HepG2 (cell line): ENCODE results near the gene MYADML2. TPM values are rescaled to one million over a fixed set of nuclear protein-coding genes. Genes with fewer than 3 reads are reported as not detected.

Source experiments
- ARID5B ChIP-seq: IDR thresholded peaks from 2 replicates; pipeline ENCODE4 v1.4.0; 2020; ENCODE audit warnings: mild to moderate bottlenecking, missing genetic modification reagents
- ESRRA ChIP-seq: sonication (generic); formaldehyde crosslinking; IDR thresholded peaks from 2 replicates; pipeline ENCODE4 v1.5.1; 2020; ENCODE audit warnings: mild to moderate bottlenecking, low read depth, missing genetic modification reagents
- GATAD1 ChIP-seq: IDR thresholded peaks from 2 replicates; pipeline ENCODE4 v1.6.1; 2016; ENCODE audit warnings: missing genetic modification reagents, missing compliant biosample characterization
- JUN ChIP-seq: sonication (generic); formaldehyde crosslinking; IDR thresholded peaks from 2 replicates; pipeline ENCODE4 v1.4.0; 2020; ENCODE audit warnings: mild to moderate bottlenecking, missing genetic modification reagents
- KDM3A ChIP-seq: IDR thresholded peaks from 2 replicates; pipeline ENCODE4 v1.6.1; 2018; ENCODE audit warnings: low read depth, missing compliant biosample characterization
- NR0B2 ChIP-seq: sonication (generic); formaldehyde crosslinking; IDR thresholded peaks from 2 replicates; pipeline ENCODE4 v1.4.0; 2020; ENCODE audit warnings: mild to moderate bottlenecking, missing genetic modification reagents
- RARA ChIP-seq: IDR thresholded peaks from 2 replicates; pipeline ENCODE4 v1.6.1; 2016; ENCODE audit warnings: missing genetic modification reagents, missing compliant biosample characterization
- TGIF2 ChIP-seq: IDR thresholded peaks from 2 replicates; pipeline ENCODE4 v1.6.1; 2016; ENCODE audit warnings: control low read depth, missing compliant biosample characterization
- ZNF124 ChIP-seq: sonication (generic); formaldehyde crosslinking; IDR thresholded peaks from 2 replicates; pipeline ENCODE4 v1.4.0; 2020; ENCODE audit warnings: missing genetic modification reagents
- ZNF564 ChIP-seq: sonication (generic); formaldehyde crosslinking; IDR thresholded peaks from 2 replicates; pipeline ENCODE4 v1.8.1; 2023; ENCODE audit warnings: mild to moderate bottlenecking, missing genetic modification reagents
- polyA plus RNA-seq, 8 experiments: library from polyadenylated mRNA; depleted of rRNA in 3 of 8; stranded (reverse) in 7 of 8; unstranded in 1 of 8; fragments of >200 nt; fragmentation: Illumina TruSeq in 4 of 8; extraction: Trizol in 4 of 8; gene quantifications; 2 replicates each; pipeline versions ENCODE4 v1.2.1 to v1.2.3, GENCODE V29; 2011 to 2016; ENCODE audit warnings: low read depth in 4 of 8, missing spikeins in 1 of 8, mixed read lengths in 1 of 8; ENCODE audit not compliant: insufficient read depth in 1 of 8
- total RNA-seq, 5 experiments: library from RNA; depleted of rRNA; stranded (reverse); fragments of >200 nt; fragmentation: Illumina TruSeq; extraction: Trizol; gene quantifications; 2 replicates each; pipeline ENCODE4 v1.2.3, GENCODE V29; 2016; ENCODE audit warnings: low read depth in 1 of 5
- TF ChIP-seq, protein P1 (sequence below), 2 experiments: sonication (generic) in 1 of 2; formaldehyde crosslinking in 1 of 2; IDR thresholded peaks; 2 replicates each; pipeline versions ENCODE4 v1.4.0 to v1.6.1; 2018 to 2020; ENCODE audit warnings: missing genetic modification reagents in 2 of 2, borderline replicate concordance in 1 of 2, low read depth in 1 of 2, mild to moderate bottlenecking in 1 of 2, missing biosample characterization in 1 of 2
- TF ChIP-seq, protein P2 (sequence below): sonication (generic); formaldehyde crosslinking; IDR thresholded peaks from 2 replicates; pipeline ENCODE4 v1.8.1; 2022; ENCODE audit warnings: low read depth, mild to moderate bottlenecking, missing genetic modification reagents
- TF ChIP-seq, protein P3 (sequence below): sonication (generic); formaldehyde crosslinking; IDR thresholded peaks from 2 replicates; pipeline ENCODE4 v1.5.1; 2020; ENCODE audit warnings: mild to moderate bottlenecking, missing genetic modification reagents, moderate library complexity

The MYADML2 gene
- total and polyA plus RNA-seq, 2 of the 13 experiments (the other 11 are each of a cell fraction or from before 2014, with no cell fraction given) = not detected

- TF ChIP-seq NR0B2 (CRISPR knock-in tag) (peak; percentile 73; the same call in 1 of the 2 replicates), TGIF2 (CRISPR knock-in tag) (0 out of 2 replicates have a peak, but pooled peaks have one; percentile 11), GATAD1 (CRISPR knock-in tag) (0 out of 2 replicates have a peak, but pooled peaks have one; percentile 7), RARA (0 out of 2 replicates have a peak, but pooled peaks have one; percentile 7), JUN (CRISPR knock-in tag) (0 out of 2 replicates have a peak, but pooled peaks have one; percentile 3), KDM3A (CRISPR knock-in tag) (peak; percentile 53; the same call in 1 of the 2 replicates), ARID5B (peak; percentile 8; the same call in 1 of the 2 replicates), ESRRA (CRISPR knock-in tag) (peak; percentile 23; the same call in 1 of the 2 replicates), ZNF124 (CRISPR knock-in tag) (no peak), ZNF564 (peak; percentile 24; the same call in 1 of the 2 replicates)
- TF ChIP-seq, protein P1, sequence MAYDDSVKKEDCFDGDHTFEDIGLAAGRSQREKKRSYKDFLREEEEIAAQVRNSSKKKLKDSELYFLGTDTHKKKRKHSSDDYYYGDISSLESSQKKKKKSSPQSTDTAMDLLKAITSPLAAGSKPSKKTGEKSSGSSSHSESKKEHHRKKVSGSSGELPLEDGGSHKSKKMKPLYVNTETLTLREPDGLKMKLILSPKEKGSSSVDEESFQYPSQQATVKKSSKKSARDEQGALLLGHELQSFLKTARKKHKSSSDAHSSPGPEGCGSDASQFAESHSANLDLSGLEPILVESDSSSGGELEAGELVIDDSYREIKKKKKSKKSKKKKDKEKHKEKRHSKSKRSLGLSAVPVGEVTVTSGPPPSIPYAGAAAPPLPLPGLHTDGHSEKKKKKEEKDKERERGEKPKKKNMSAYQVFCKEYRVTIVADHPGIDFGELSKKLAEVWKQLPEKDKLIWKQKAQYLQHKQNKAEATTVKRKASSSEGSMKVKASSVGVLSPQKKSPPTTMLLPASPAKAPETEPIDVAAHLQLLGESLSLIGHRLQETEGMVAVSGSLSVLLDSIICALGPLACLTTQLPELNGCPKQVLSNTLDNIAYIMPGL (CRISPR knock-in tag; IDR thresholded peaks at IDR 0.05; ENCODE audit: borderline replicate concordance in 1 of 2, low read depth in 1 of 2) = 0 out of 4 replicates have a peak, but pooled peaks of 1 of the 2 experiments have one; percentile 64
- TF ChIP-seq, protein P2, sequence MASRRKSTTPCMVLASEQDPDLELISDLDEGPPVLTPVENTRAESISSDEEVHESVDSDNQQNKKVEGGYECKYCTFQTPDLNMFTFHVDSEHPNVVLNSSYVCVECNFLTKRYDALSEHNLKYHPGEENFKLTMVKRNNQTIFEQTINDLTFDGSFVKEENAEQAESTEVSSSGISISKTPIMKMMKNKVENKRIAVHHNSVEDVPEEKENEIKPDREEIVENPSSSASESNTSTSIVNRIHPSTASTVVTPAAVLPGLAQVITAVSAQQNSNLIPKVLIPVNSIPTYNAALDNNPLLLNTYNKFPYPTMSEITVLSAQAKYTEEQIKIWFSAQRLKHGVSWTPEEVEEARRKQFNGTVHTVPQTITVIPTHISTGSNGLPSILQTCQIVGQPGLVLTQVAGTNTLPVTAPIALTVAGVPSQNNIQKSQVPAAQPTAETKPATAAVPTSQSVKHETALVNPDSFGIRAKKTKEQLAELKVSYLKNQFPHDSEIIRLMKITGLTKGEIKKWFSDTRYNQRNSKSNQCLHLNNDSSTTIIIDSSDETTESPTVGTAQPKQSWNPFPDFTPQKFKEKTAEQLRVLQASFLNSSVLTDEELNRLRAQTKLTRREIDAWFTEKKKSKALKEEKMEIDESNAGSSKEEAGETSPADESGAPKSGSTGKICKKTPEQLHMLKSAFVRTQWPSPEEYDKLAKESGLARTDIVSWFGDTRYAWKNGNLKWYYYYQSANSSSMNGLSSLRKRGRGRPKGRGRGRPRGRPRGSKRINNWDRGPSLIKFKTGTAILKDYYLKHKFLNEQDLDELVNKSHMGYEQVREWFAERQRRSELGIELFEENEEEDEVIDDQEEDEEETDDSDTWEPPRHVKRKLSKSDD (CRISPR knock-in tag) = peak; percentile 29; the same call in 1 of the 2 replicates
- TF ChIP-seq, protein P3, sequence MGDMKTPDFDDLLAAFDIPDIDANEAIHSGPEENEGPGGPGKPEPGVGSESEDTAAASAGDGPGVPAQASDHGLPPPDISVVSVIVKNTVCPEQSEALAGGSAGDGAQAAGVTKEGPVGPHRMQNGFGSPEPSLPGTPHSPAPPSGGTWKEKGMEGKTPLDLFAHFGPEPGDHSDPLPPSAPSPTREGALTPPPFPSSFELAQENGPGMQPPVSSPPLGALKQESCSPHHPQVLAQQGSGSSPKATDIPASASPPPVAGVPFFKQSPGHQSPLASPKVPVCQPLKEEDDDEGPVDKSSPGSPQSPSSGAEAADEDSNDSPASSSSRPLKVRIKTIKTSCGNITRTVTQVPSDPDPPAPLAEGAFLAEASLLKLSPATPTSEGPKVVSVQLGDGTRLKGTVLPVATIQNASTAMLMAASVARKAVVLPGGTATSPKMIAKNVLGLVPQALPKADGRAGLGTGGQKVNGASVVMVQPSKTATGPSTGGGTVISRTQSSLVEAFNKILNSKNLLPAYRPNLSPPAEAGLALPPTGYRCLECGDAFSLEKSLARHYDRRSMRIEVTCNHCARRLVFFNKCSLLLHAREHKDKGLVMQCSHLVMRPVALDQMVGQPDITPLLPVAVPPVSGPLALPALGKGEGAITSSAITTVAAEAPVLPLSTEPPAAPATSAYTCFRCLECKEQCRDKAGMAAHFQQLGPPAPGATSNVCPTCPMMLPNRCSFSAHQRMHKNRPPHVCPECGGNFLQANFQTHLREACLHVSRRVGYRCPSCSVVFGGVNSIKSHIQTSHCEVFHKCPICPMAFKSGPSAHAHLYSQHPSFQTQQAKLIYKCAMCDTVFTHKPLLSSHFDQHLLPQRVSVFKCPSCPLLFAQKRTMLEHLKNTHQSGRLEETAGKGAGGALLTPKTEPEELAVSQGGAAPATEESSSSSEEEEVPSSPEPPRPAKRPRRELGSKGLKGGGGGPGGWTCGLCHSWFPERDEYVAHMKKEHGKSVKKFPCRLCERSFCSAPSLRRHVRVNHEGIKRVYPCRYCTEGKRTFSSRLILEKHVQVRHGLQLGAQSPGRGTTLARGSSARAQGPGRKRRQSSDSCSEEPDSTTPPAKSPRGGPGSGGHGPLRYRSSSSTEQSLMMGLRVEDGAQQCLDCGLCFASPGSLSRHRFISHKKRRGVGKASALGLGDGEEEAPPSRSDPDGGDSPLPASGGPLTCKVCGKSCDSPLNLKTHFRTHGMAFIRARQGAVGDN (CRISPR knock-in tag) = peak; percentile 98
These were observed 29.5 kb upstream of the MYADML2 start (continued) for GRCh38 chr17:81976332-81977210.
